DMS79 (cell line): ENCODE results near the gene CHI3L1.
"Not testable (repeated sequence)": the region's sequence is repeated elsewhere in the genome, so short reads cannot be mapped to it uniquely, and the experiment has no call there.

Experiments used
- DNase-seq: peaks from one replicate; lab custom pipeline; 2025; lab: John Stamatoyannopoulos, UW

CHI3L1 gene

DNA sequence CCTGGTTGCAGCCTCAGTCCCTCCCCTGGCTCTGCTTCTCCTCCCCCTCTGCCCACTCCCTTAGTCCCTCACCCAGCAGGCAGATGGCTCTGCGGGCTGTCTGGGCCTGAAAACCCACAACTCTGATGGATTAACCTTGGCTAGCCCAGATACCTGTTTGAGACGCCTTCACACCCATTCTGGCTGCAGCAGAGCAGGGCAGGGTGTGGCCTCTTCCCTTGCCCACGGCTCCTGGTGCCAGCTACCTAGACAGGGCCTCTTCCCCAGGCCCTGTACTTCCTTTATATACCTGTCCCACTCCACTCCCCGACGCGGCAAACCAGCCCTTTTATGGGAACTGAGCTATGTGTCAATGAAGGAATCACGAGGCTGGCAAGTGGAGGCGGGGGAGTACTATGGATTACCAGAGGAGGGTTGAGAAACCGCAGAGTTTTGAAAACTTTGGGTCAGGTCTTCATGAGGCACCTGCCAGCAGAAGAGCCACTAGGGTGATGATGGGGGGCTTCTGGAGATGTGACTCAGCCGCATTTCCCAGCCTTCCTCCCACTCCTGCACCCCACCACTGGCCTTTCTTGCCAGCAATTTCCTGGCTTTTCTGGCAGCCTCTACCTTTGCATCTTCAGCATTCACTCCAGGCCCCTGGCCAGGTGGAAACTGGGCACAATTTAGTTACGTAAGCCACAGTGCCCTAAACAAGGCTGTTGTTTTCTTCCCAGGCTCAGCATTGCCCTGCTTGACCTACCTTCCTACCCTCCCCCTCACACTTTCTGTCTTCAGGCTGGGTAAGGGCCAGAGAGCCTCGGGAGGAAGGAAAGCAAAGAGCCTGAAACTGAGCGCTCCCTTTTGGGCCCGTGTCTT is at the start of gene CHI3L1:
Gene CHI3L1, minus strand, starts transcription at position 259 of the 858 bp plus-strand sequence. Its CDS starts 81 bp downstream, at position 178.
- DNase-seq = no peak

DNA sequence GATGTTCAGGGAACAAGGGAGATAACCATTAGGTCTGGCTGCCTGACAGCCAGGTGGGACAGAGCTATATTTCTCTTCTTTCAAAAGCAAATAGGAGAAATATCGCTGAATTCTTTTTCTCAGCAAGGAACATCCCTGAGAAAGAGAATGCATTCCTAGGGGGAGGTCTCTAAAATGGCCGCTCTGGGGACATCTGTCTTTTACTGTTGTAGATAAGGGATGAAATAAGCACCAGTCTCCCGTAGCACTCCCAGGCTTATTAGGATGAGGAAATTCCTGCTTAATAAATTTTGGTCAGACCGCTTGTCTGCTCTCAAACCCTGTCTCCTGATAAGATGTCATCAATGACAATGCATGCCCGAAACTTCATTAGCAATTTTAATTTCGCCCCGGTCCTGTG is 48.4 kb upstream of the CHI3L1 start:
- not testable (repeated sequence) for DNase-seq

DNA sequence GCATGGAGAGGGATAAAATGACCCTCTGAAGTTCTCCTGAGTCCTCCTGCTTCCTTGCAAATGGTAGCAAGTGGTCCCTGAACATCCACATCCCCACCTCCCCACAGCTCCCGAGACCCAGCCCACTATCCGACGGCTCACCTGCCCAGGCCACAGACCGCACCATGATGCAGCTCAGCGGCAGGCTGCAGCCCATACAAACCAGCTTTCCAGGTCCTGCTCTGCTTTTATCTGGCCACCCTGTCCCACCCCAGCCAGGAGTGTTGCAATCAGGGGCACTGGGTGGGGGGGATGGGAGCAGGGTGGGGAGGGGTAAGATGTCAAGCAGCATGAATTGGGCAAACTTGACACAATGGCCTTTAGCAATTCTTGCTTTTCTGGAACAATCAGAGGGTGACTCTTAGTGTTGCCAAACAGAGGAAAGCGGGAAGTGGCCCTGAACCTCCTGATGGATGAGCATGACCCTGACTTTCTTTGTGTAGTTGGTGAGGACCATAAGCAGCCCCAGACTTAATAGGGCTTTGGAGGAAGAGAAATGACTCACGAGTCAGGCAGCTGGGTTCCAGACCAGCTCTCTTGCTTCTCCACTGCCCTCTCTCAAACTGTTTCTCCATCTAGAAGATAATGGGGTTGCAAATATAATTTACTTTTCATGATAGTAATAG is 43.1 kb upstream of the CHI3L1 start, which contains the start of gene CHIT1:
Gene CHIT1, minus strand, starts transcription at position 203 of the 665 bp plus-strand sequence. Its CDS starts 37 bp downstream, at position 166.
- no peak for DNase-seq

DNA sequence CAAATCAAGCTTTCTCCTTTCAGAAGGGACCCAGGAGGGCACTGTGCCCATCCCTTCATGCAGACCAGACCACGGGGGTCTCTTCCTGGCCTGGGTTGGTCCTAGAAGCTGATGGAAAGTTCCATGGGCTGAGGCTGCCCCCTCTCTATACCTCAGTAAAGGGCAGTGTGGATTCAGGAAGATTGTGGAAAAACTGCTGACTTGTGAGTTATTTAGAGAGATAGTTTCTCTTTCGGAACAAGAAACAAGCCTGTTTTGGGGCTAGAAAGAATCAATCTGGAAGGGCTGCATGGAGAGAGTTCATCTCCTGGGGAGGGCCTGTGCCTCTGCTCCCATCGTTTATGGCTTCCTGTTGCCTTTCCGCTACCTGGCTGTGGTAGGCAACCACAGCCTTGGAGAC is 42.2 kb upstream of the CHI3L1 start:
- no peak for DNase-seq

DNA sequence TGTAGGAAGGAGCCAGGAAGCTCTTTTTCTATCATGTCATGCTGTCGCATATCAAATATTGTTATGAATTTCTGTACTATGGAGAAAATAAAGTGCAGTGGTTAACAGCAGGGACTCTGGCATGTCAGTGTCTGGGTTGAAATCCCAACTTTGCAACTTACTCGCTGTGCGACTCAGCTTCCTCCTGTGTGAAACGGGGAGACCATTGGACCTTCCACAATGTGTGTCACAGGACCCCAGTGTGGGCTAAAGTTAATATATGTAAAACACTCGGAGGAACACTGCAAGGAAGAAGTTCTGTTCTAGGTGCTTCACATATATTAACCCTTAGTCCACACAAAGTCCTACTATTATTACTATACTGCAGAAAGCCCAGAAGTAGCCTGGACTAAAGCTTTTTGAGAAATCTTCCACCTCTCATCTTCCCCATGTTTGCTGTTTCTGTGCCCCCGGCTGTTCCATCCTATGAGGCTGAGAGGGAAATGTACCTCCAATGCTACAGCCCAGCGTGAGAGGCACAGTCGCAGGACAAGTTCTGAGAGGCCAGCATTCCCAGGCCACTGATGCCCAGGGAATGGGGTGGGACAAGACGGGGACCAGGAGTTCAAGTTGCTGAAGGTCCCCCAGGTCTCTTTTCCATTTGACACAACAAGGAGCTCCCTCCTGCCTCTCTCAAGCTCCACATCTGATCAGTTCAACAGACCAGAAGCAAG is 41.0 kb upstream of the CHI3L1 start:
- DNase-seq = no peak

DNA sequence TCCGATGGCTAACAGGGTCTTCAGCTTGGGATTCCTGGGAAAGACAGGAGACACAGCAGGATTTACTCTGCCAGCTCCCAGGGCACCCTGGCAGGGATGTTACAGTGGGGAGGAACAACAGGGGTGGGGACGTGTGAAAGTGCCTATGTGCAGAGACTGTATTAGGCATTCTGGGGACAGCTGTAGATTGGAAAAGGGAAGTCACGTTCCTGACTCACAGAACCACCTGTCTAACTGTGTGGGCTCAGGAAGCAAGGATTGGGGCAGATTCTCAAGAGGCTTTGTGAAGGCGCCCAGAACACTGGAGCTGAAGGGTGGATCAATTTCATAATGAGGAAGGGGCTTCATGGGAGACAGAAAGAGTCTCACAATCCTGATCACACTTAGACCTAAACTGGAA is 38.6 kb upstream of the CHI3L1 start:
- no peak for DNase-seq

DNA sequence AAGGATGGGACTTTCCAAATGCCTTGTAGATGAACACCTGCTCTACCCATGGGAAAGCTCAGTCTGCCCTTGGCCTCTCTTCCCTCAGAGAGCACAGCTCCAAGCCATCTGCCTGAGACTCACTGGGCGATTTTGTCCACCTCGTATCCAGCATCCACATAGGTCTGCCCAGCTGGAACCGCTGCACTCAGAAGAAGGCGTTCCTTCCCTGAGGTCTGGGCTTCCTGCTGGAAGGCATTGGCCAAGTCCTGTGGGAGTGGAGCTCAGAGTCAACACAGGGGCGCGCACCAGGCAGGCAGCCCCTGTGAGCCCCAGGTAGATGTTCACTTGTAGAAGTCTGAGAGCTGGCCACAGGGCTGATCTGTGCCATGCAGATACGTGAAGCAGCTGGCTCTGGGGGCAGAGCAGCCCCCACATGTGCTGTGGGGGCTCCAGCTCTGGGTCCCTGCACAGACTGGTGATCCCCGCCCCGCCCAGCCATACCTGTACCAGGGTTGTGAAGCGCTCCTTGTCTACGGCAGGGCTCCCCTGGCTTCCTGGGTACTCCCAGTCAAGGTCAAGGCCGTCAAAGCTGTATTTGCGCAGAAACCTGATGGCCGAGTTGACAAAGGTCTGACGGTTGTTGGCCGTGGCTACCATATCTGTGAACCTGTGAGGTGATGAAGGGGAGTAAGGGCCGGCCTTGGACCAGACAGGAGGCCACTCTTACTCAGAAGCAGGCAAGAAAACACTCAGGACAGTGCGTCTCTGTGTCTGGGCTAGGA is 36.7 kb upstream of the CHI3L1 start:
- DNase-seq = no peak

DNA sequence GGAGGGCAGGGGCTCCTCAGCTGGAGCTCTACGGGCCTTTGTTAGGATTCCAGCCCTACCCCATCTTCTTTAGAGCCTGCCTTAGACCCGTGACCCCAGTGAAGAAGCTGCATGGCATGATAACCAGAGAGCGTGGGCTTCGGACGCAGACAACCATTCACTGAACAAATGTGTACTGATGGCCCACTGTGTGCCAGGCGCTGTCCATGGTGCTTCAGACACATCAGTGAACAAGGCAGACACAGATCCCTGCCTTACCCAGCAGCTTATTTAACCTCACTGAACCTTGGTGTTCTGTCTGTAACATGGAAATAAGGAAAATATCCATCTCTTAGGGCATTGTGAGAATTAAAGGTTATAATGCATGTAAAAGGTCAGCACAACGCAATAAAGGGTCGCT is 33.4 kb upstream of the CHI3L1 start:
- DNase-seq = no peak

DNA sequence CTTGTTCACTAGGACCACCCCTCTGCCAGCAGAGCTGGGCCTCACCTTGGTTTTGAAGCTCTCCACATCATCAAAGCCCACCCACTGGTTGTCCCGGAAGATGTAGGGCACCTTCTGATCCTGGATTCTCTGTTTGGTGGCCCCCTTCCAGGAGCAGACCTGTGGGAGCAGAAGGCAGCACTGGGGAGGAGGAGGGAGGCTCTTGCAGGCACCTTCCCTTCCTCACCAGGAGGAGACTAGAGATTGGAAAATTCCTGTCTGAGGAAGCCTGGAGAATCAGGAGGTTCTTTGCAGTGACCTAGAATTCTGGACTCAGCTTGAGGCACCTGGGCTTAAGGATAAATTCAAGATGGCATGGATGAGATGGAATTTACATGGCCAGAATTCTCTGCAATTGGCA is 32.7 kb upstream of the CHI3L1 start:
- DNase-seq = no peak

DNA sequence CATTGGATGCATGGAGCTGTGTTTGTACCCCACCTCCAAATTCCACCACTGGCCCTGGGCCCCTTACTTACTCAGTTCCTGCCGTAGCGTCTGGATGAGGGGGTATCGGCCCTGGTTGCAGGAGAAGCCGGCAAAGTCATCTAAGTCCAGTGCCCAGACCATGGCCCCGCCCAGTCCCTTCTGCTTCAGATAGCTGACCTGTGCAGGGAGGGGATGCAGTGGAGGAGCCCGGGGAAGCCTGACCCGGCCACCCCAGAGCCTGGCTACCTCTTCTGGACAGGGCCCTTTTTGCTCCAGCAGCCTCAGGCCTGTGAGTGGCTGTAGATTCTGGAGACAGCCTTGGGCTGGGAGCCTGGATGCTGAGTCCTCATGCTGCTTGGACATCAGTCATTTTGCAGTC is 31.2 kb upstream of the CHI3L1 start:
- DNase-seq = no peak

DNA sequence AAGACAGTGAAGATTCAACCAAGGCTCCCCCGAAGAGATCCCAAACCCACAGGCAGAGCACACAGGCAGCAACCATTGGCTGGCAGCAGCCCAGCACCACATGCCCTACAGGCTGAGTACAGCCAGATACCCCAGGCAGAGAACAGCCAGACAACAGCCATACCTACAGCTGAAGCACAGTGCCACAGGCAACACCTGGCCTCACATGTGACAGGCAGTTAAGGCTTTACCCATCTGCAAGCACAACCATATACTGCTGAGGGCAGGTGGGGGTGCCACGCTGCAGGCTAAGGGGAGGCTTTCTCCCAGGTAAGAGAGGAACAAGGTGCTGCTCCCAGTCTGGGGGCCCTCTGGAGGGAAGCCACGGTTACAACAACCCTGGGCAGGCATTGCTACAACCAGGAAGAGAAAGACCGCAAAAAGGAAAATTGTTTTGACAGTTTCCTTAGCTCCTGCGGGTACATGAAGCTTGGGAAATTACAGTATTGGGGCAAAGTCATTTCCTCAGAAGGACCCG is 30.7 kb upstream of the CHI3L1 start:
- DNase-seq = no peak

DNA sequence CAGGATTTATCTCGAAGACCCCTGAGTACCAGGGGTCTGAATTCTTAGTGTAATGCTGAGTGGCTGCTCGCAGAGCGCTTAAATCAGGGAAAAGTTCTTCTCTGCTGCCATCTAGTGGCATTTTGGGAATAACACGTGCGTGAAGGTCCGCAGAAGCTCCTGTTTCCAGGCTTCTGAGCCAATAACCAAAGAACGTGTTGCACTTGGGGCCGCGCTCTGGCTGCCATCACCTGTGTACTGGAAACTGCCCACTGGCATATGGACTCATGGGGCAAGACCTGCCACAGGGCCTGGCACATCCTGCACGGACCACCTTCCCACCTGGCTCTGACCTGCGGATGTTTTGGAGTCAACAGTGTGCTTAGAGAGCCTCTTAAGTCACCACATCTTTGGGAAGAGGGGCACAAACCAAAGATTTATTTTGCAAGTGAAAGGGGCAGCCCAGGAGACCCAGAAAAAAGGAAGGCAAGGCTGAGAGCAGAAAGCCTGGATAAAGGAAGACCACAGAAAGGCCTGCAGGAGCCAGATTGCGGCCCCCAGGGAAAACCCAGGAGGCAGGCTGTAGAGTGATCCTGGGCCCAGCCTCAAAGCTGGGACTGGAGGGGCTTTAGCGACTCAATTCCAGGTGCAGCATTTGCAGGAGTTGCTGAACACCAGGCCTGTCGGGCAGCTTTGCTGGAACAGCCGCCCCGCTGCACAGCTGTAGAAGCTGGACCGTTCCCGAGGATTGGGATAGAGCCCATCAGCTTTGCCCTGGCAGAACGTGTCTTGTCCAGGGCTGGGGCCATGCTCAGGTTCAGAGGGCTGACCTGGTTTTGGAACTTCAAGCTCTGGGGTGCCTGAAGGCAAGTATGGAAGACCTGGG is 30.0 kb upstream of the CHI3L1 start:
- DNase-seq = peak; percentile 6

DNA sequence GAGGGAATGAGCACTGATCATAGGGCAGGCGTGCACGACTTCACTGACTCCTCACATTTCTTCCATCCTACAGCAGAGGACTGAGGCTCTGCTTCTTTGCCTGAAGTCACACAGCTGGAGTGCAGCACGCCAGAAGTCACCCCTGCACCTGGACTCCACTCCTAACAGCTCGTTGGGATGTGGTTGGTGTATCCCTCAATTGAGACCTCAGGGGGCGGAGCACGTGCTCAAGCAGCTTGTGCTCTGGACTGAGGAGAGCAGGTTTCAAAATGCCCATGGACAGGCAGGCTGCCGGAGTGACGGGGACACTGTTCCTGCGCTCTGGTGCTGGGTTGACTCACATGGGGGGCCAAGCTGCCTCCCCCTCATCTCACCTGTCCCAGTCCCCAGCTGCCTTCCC is 29.1 kb upstream of the CHI3L1 start:
- peak; percentile 63 for DNase-seq

DNA sequence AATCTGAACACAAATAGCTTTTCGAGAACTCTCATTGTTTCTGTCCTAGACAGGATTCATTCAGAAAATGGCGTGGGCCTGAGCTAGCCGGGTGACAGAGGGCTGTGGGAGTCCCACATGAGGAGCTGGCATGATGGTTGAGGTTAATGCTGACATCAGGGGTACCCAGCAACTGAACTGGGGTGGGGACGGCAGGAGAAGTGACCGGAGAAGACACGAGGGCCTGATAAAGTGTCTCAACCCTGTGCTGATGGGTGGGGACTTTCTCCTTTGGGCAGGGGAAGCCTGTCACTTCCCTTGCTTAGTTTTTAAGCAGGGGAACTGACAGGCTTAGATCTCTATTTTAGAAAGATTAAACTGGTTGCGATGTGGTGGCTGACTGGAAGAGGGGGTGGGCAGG is 28.4 kb upstream of the CHI3L1 start:
- DNase-seq = no peak

DNA sequence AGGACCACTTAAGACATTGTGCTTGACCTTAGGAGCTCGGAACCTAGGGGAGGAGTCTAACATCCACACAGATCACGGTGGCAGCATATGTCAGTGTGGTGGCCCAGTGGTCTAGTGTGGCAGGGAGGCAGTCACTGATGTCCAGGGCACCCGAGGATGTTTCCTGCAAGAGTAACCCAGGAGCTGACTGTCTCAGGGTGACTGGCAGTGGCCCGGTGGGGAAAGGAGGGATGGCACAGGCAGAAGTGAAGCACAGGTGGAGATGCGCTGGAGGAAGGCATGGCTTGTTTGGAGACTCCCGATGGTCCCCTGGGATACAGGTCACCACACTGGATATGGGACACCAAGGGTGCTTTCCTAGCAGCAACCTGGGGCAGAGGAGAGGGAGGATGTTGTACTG is 26.6 kb upstream of the CHI3L1 start:
- DNase-seq = no peak

DNA sequence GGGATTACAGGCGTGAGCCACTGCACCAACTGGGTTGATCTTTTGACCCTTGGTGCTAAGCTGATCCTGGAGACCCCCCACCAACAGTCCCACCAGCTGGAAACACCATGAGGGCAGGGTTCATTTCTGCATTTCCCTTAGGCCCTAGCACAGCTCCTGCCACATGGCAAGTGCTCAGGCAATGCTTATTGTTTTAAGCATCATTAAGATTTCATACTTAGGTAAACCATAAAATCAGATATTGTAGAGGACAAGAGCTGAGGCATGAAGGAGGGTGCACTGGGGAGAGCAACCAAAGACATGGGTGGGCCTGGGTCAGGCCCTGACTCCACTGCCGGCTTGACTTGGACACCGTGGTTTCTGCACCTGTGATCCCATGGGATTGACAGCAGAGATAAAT is 25.3 kb upstream of the CHI3L1 start:
- DNase-seq = no peak

DNA sequence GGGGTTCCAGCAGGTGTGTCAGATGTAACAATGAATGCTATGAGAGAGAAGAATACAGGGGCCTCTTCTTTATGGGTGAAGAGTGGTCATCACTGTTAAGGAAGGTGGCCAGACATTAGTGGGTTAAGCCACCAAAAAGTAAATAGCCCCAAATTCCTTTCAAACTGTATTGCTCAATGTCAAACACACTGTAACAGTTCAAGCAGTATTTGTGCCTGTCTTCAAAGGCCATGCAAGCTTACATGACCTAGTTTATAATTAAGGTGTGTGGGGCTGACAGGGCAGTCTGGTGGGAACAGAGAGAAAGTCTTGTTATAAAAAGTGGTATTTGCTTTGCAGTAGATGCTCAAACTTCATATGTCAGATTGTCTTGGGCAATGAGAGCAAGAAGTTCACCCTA is 24.5 kb upstream of the CHI3L1 start:
- no peak for DNase-seq

DNA sequence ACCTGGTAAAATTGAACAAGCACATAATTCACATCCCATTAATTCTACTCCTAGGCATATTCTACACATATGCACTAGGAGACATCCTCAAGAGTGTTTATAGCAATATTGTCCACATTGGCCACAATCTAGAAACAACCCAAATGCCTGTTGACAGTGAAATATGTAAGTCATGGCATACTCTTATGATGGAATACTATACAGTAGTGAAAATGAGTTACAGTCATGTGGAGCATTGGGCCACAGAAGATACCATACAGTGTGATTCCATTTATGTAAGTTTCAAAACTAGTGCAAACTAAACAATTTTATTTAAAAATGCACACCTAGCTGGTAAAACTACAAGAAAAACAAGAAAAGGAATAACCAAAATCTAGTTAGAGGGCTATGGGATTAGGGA is 23.8 kb upstream of the CHI3L1 start:
- DNase-seq = no peak

DNA sequence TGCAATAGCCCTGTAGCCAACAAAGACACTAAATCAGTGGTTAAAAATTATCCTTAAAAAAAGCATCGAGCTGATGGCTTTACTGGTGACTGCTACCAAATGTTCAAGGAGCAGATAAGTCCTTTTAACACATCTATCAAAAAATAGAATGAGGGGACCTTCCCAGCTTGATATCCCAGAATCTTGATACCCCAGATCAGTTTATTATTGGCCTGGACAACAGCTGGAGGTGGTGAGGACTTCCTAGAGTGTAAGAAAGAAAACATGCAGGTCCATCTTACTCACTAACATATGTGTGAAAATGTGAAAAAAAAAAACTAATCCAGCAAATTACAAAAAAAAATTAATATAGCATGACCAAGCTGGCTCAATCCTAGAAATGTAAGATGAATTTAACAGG is 21.7 kb upstream of the CHI3L1 start:
- no peak for DNase-seq

DNA sequence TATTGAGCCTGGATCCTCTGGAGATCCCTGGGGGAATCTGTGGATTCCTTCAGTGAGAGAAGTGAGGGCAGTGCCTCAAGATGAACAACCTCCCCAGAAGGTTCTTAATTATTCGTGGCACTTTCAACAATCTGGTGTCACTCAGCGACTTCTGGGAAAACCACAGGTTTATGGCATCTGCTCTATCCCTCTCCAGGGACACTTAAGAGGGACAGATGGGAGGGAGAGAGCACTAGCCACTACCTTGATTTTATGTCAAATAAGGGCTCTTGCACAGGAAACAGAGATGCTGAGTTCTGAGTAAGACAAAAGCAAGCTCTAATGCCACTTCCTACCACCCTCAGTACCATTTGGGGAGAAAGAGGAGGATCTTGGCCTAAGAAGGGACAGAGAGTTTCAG is 21.2 kb upstream of the CHI3L1 start:
- no peak for DNase-seq
